Measurements from ENCODE around the gene CTNNA3.
"Not testable (repeated sequence)": the region's sequence is repeated elsewhere in the genome, so short reads cannot be mapped to it uniquely, and the experiment has no call there.

CTNNA3 gene

DNA sequence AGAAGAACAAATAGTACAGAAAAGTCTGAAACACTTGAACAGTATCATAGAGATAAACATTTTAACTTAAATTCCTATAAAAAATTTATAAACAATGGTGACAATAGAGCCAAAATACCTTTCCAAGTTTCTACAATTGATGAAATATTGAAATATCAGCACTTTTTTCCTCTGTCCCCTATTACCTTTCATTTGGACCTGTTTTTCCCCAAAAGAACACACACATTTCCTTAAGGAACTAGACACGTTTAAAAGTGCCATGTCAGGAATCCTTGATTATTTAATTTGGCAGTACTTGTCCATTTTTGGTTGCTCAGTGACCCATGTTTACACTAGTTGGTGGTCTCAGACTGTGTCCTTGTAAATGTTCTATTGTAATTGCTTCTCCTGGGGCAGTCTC is 162.6 kb downstream of the CTNNA3 start:
- no peak for DNase-seq
- in situ Hi-C loops (cut with MboI; ENCODE audit: low pct_unique_long_range_greater_than_20kb, low sequenced_read_pairs) = no loop called here

DNA sequence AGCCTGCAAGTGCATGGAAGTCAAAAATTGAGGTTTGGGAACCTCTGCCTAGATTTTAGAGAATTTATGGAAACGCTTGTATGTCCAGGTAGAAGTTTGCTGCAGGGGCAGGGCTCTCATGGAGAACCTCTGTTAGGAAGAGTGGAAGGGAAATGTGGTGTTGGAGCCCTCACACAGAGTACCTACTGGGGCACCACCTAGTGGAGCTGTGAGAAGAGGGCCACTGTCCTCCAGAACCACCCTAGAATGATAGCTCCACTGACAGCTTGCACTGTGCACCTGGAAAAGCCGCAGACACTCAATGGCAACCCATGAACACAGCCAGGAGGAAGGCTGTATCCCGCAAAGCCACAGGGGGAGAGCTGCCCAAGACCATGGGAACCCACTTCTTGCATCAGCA is 165.0 kb downstream of the CTNNA3 start:
- in situ Hi-C loops (cut with MboI; ENCODE audit: low pct_unique_long_range_greater_than_20kb, low sequenced_read_pairs); DNase-seq: not testable (repeated sequence)

DNA sequence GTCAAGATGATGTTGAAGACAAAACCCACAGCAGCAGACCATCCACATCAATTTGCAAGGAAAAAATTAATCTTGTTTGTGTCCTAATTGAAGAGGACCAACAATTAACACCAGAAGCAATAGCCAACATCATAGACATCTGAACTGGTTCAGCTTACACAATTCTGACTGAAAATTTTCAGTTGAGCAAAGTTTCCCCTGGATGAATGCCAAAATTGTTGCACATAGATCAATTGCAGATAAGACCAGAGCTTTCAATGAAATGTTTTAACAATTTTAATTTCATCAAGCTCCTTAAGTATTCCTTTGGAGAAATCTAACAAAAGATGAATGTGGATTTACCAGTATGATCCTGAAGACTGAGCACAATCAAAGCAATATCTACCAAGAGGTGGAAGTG is 168.6 kb downstream of the CTNNA3 start:
- DNase-seq = no peak
- in situ Hi-C loops (cut with MboI; ENCODE audit: low pct_unique_long_range_greater_than_20kb, low sequenced_read_pairs) = no loop called here

DNA sequence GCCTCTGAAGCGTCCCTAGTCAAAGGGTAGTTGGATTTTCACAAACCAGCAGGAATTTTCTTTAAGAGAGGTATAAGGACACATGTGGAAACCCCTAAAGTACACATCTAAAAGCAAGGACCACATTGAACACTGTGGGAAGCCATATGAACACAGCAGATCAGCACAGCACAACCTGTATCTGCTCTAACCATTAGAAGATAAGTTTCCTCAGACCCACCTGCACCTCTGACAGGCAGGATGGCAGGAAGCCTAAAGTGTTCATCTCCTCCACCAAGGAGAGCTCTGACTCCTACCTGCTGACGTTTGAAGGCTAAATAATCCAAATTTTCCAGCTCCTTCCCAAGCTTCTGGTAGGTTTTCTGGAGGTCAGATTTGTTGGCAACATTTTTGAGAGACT is 174.4 kb downstream of the CTNNA3 start:
- in situ Hi-C loops (cut with MboI; ENCODE audit: low pct_unique_long_range_greater_than_20kb, low sequenced_read_pairs) = no loop called here
- no peak for DNase-seq

DNA sequence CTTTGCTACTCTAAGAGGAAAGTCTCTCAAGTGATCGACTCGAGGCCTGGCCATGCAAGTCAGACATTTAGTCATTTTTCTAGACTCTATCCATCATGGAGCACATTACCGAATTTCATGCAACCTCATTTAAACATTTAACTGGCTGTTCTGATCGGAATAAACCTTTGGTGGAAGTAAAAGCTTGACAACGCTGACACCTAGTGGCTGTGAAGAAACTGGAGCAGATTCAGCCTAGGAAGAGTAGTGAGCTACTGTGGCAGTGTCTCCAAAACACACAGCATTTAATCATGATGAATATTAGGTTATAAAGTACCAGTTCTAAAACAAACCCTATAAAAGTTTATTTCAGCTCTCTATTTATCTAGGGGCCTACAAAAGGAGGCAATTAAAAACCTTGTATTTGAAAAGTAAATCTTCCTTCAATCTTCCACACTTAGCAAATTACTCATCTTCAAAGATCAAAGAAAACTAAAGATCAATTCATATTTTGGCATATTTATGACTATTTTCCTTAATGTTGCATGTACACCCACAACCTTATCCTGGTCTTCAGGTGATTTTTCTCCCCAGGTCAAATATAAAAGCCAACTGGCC is 175.0 kb downstream of the CTNNA3 start:
- in situ Hi-C loops (cut with MboI; ENCODE audit: low pct_unique_long_range_greater_than_20kb, low sequenced_read_pairs) = no loop called here
- peak; percentile 34 for DNase-seq

DNA sequence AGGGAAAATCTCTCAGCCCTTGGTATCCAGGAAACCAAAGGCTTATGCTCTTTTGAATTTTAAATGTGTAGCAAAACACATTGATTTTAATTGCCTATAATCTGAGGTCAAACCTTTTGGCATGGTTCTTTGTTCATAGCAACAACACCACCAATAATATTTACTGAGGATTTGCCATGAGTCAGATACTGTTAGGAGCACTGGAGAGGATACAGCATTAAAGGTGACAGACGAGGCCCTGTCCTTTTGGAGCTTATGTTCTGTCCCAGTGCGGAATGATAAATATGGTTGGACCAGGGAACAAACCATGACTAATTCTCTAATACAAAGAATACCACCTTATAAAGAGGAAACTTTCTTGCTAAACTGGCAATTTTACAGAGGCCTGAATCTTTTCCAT is 176.6 kb downstream of the CTNNA3 start:
- in situ Hi-C loops (cut with MboI; ENCODE audit: low pct_unique_long_range_greater_than_20kb, low sequenced_read_pairs) = no loop called here
- no peak for DNase-seq

DNA sequence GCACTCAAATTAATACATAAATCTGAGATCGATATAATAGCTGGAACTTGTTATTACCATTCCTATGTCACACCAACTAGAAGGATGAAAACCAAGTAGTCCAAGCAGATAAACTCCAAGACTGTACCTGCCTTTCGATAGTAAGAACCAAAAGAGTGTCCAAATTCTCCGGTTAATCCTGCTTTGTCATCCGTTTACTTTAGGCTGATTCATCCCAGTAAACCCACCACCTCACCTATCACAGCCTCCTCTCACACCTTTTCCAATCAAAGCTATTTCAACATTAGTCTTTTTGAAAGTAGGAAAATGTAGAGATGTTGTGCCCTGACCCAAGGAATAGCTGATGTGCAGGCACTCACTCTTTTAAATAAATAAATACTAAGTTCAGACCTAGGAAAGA is 177.2 kb downstream of the CTNNA3 start:
- no peak for DNase-seq
- in situ Hi-C loops (cut with MboI; ENCODE audit: low pct_unique_long_range_greater_than_20kb, low sequenced_read_pairs) = no loop called here

DNA sequence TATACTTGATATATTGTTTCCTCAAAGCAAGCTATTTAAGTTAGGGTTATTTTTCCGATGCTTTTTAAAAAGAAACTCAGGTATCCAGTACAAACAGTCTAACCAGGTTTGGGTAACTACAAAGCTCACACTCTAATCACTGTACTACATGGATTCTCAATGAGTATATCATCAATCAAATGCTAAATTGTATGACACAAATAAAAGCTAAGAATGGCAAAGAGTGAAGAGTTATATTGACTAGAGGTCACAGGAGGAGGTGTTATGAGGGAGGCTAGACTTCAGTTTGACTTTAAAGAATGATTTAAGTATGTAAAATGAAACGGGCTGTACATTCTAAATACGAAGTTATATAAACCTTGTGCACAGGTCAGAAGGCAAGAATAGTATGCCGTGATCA is 178.0 kb downstream of the CTNNA3 start:
- in situ Hi-C loops (cut with MboI; ENCODE audit: low pct_unique_long_range_greater_than_20kb, low sequenced_read_pairs) = no loop called here

DNA sequence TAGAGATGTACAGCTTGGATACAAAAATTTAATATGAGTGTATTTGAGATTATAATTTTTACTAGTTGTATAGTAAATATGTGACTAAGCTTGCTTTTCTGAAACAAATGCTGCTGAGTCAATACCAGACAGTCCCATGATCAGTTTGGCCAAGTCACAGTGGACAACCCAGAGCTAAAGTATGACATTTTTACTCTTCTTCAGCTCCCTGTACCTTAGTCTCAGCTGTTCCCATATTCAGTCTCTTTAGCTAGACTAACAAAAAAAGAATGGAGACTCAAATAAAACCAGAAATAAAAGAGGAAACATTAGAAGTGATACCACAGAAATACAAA is 189.3 kb downstream of the CTNNA3 start:
- in situ Hi-C loops (cut with MboI; ENCODE audit: low pct_unique_long_range_greater_than_20kb, low sequenced_read_pairs) = no loop called here
- DNase-seq = no peak

More for the DNA sequence above, 178.0 kb downstream of the CTNNA3 start:
- DNase-seq = no peak

DNA sequence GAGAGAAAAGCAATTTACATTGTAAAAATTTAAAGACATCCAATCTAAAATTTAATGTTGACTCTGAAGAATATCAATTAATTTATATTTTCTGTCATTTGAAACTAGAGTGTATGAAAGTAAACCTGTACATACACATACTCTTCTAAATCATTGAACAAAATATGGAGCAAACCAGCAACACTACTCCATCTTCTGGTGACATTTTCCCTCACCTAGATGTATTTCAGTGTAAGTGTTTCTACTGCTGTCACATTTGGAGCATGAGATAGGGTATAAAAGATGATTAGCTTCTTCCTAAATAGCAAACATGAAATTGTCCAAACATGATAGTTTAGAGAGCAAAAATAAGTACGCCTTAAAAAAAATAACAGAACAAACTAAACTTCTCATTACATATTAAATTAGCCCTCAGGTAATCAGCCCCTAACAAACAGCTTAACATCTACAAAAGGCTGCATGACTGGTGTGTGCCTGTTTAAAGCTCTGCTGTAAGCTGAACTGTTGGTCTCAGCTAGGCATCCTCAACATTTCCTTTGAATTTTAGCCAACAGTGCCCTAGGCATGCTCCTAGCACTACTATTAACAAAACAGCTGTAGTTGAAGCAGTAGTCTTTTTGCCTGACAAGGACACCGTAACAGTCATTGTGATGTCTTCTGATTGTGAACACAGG is 189.8 kb downstream of the CTNNA3 start:
- in situ Hi-C loops (cut with MboI; ENCODE audit: low pct_unique_long_range_greater_than_20kb, low sequenced_read_pairs) = no loop called here
- DNase-seq = no peak

DNA sequence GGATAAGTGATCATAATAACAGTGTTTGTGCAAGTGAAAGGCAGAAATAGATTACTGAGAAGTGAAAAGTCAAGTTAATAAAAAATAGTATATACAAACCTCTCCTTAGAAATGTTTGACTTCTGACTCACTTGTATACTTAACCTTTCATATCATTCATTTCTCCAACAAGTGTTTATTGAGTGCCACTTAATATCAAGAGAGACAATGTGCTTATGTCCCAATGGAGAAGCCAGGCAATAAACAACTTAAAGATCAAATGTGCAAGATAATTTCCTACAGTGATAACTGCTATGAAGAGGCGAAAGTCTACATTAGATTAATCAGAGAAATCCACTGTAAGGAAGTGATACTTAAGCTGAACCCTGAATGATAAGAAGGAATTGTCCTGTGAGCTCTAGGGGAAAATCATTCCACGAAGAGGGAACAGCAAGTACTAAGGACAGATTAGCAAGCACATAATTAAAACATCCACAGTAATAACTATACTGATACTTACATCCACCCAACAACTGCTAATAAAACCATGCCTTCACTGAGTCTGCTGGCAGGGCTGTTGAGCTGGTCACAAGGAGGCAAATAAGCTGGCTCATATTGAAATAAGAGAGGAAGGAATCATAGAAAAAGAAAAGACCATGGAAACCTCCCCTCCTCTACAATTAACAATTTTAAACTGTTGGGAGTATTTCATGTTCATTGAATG is 203.5 kb downstream of the CTNNA3 start:
- in situ Hi-C loops (cut with MboI; ENCODE audit: low pct_unique_long_range_greater_than_20kb, low sequenced_read_pairs) = no loop called here
- no peak for DNase-seq

DNA sequence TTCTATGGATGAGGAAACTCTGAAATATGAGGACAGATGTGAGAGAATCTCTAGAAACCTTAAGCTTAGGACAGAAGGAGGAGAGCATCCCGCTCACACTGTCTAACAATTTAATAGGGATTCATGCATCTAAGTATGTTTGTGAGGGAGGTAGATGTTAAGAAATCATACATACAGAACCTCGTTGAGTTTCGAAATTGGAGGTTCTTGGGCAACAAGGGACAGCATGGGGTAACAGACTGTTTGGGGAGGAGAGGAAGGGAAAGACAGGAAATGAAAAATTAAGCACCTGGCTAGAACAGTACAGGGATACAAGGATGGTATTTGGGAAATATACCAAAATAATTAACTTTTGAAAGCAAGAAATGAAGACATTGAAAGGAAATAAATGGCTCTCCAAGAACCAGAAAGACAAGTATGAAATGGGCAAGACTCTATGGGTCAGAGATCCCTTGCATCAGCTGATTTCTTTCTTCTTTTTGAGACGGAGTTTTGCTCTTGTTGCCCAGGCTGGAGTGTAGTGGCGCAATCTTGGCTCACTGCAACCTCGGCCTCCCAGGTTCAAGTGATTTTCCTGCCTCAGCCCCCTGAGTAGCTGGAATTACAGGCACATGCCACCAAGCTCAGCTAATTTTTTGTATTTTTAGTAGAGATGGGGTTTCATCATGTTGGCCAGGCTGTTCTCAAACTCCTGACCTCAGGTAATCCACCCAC is 207.9 kb downstream of the CTNNA3 start:
- no peak for DNase-seq
- in situ Hi-C loops (cut with MboI; ENCODE audit: low pct_unique_long_range_greater_than_20kb, low sequenced_read_pairs) = no loop called here

DNA sequence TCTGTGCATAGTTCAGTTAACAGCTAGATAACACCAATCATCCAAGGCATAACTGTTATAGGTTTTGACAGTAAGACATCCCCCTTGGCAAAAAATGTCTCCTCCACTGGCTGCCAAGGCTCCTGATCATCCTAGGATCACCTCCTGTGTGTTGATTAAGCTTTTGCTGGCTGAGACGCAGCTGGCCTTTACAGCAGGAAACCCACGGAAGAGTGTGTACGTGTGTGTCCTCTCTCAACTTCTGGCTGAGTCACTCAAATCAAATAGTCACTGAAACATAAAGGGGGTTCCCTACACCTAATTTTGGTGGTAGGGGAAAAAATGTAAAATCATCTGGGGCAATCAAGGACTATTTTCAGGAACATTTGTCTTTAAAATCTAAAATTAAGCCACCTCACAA is 208.8 kb downstream of the CTNNA3 start:
- DNase-seq = no peak
- in situ Hi-C loops (cut with MboI; ENCODE audit: low pct_unique_long_range_greater_than_20kb, low sequenced_read_pairs) = no loop called here

DNA sequence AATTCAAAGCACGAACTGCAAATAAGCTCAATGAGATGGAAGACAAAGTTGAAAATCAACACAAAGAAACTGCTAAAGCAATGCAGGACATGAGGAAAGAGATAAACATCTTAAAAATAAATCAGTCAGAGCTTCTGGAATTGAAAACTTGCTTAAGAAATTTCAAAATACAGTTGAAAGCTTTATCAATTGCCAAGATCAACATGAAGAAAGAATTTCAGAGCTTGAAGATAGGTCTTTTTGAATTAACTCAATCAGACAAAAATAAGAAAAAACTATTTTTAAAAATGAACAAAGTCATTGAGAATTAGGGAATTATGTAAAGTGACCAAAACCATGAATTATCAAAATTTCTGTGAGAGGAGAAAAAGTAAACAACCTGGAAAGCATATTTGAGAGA is 218.1 kb downstream of the CTNNA3 start:
- in situ Hi-C loops (cut with MboI; ENCODE audit: low pct_unique_long_range_greater_than_20kb, low sequenced_read_pairs) = no loop called here
- no peak for DNase-seq

DNA sequence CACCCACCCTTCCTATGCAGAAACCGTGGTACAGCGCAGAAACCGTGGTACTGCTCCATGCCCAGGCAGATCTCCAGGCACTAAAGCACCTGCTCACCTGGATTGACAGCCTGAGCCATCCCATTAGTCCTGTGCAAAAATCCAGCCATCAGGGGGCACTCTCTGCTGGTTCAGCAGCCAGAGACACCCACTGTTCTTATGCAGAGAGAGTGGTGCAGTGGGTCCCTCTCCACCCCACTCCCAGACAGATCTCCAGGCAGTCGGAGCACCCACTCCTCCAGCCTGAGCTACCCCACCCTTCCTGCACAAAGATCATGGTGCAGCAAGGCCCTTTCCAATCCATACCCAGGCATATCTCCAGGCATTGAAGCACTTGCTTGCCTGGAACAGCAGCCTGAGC is 219.8 kb downstream of the CTNNA3 start:
- no peak for DNase-seq
- in situ Hi-C loops (cut with MboI; ENCODE audit: low pct_unique_long_range_greater_than_20kb, low sequenced_read_pairs) = no loop called here

DNA sequence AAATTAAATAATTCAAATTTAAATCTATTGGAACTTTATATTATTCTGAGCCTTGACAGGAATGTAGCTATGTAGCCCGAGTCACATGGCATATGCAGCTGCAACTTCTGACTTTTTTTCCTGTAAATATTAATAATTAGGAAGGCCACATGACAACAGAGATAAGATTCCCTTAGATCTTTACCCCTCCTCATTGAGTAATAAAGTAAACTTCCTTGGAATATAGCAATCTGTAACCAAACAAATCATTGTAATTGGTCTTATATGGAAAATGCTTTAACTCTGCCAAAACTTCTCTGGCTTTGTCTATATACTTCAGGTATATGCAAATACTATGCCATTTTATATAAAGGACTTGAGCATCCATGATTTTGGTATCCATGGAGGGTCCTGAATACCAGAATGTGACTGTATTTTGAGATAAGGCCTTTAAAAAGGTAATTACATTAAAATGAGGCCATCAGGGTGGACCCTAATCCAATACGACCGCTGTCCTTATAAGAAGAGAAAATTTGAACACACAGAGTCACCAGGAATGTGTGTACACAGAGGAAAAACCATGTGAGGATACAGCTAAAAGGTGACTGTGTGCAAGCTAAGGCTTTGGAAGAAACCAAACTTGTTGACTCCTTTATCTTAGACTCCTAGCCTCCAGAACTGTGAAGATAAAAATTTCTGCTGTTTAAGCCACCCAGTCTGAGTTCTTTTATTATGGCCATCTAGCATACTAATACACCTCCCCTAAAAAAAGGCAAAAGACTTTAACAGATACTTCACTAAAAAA is 222.0 kb downstream of the CTNNA3 start:
- in situ Hi-C loops (cut with MboI; ENCODE audit: low pct_unique_long_range_greater_than_20kb, low sequenced_read_pairs) = no loop called here
- no peak for DNase-seq

DNA sequence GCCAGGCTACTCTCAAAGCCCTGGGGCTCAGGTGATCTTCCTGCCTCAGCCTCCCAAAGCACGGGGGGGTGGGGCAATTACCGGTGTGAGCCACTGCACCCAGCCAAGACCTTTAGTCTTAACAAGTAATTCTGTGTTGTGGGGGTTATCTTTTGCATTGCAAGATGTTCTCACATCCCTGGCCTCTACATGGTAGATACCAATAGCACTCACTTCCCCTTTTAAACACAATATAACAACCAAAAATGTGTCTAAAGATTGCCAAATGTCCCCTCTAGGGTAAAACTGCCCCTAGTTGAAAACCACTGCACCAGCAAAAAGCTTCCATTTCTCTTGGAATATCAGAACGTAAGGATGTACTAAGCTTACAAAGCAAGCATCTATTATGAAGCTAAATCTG is 225.0 kb downstream of the CTNNA3 start:
- no peak for DNase-seq
- in situ Hi-C loops (cut with MboI; ENCODE audit: low pct_unique_long_range_greater_than_20kb, low sequenced_read_pairs) = no loop called here

DNA sequence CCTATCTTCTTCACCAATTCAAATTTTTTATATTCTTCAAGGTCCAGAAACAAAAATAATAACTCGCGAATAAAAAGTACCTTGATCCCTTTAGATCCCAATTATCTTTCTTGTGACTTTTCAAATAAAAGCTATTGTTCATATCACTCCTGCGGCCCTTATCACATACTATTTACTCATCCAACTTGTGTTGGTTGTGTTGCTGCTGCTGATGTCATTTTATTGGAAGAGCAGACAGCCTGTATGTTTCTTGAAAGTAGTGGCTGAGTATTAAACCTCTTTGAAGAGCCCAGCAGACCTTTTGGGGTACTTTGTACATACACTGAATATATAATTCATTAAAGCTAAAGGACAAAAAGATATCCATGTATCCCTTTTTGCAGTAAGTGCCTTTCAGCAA is 231.7 kb downstream of the CTNNA3 start:
- in situ Hi-C loops (cut with MboI; ENCODE audit: low pct_unique_long_range_greater_than_20kb, low sequenced_read_pairs) = no loop called here
- DNase-seq = no peak

DNA sequence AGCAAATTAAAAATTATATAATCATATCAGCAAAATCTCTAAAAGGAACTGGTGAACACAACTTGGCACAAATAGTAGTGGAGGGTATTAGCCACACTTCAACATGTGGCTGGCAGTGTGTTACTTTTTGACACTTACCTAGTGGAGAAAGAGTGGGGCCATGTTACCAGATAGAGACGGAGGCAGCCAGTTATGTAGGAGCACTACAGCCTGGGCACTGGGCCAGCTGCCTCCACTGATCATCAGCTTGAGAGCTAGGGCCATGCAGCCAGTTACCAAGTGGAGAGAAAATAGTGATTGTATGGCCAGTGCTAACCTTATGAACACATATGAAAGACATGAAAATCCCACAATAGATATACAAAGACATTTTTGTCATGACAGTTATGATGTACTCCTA is 243.1 kb downstream of the CTNNA3 start:
- in situ Hi-C loops (cut with MboI; ENCODE audit: low pct_unique_long_range_greater_than_20kb, low sequenced_read_pairs) = no loop called here

More for the DNA sequence above, 243.1 kb downstream of the CTNNA3 start:
- DNase-seq = no peak

Measured in KBM-7 (cell line).